ENCODE data around the gene LBX1.

DNA sequence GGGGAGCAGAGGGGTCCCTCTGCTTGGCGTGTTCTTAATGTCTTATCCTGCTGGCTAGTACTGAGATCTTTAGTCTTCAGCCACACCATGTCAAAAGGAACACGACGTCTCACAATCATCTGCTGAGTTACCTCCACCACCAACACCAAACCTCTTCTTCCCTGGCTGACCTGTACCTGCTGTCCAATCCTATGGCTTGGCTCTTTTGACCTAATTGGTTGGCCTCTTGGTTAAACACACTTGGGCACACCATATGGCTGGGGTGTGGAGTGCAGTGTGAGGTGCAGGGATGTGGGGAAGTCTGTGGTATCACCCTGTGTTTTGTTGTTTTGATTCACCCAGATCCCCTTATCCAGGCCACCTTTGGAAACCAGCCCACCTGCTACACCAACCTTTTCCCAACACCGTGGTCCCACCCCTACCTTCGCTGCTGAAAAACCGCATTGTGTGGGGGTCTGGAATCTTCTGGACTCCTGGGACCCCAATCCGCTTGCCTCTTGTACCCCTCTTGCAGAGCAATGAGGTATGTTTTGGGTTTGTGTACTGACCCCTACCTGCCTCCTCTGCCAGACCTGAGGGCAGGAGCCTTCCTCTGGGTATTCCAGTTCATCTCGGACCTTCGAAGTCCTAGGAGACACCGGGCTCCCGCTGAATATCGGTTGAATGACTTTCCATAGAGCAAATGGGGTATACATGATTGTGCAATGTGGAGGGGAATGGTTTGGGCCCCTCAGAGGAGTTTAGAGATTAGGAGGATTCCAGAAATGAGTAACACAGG is 2.8 kb upstream of the LBX1 start:
- no peak for TF ChIP-seq CTCF (IDR thresholded peaks at IDR 0.05)
- TF ChIP-seq EP300 (IDR thresholded peaks at IDR 0.05): no peak
- TF ChIP-seq POLR2AphosphoS5 (IDR thresholded peaks at IDR 0.05): no peak
- no peak for TF ChIP-seq POLR2A (IDR thresholded peaks at IDR 0.05)

Data from sigmoid colon (tissue), 4 donors.